ENCODE measurements around the gene PIK3CG.

GRCh38 chr7:106853250-106853908, 11.7 kb upstream of the PIK3CG start:
- TF ChIP-seq CTCF (conservative IDR thresholded peaks at IDR 0.05 in 1 of 2, IDR thresholded peaks at IDR 0.05 in 1 of 2; ENCODE audit: low read depth in 1 of 2, low read length in 2 of 2) (no peak), EZH2 (IDR thresholded peaks at IDR 0.05; ENCODE audit: low read length, missing control alignments) (no peak)

Measured in fibroblast of lung (primary cell).